Activated CD4-positive, alpha-beta memory T cell treated with anti-CD3 and anti-CD28 coated beads, Interleukin-2, amount 10 ng/mL, durations not matched to agents 7 days and 5 days (primary cell): ENCODE data around the gene PNPLA2. TPM values are rescaled to one million over a fixed set of nuclear protein-coding genes. Genes with fewer than 3 reads are reported as not detected.

Experiments used
- CTCF ChIA-PET: fragments of 350-600 bp; sonication (Branson Sonifier 250); formaldehyde crosslinking; loops from one replicate; lab custom pipeline; 2021; ENCODE audit warnings: antibody characterized with exemption, inconsistent platforms; lab: Charles Lee
- POLR2A ChIA-PET: fragments of 350-600 bp; sonication (Branson Sonifier 250); formaldehyde crosslinking; loops from one replicate; lab custom pipeline; 2021; ENCODE audit warnings: antibody characterized with exemption; lab: Charles Lee
- DNase-seq: peaks from one replicate; pipeline ENCODE4 v3.0.0-alpha.2; 2020
- H3K27ac Mint-ChIP-seq: one replicate; pipeline ENCODE4 v1.8.0; 2021; ENCODE audit warnings: mild to moderate bottlenecking, mixed read lengths
- H3K27me3 Mint-ChIP-seq: one replicate; pipeline ENCODE4 v1.8.0; 2021; ENCODE audit warnings: mixed read lengths
- H3K36me3 Mint-ChIP-seq: one replicate; pipeline ENCODE4 v1.8.0; 2021; ENCODE audit warnings: low read depth, mixed read lengths
- H3K4me1 Mint-ChIP-seq: one replicate; pipeline ENCODE4 v1.8.0; 2021; ENCODE audit warnings: mixed read lengths
- H3K4me3 Mint-ChIP-seq: one replicate; pipeline ENCODE4 v1.8.0; 2021; ENCODE audit warnings: mild to moderate bottlenecking, mixed read lengths
- H3K9me3 Mint-ChIP-seq: one replicate; pipeline ENCODE4 v1.8.0; 2021; ENCODE audit warnings: mixed read lengths
- total RNA-seq, 2 experiments: library from RNA; stranded (reverse); gene quantifications; one replicate each; pipeline ENCODE4 v1.2.3, GENCODE V29; 2021

PNPLA2 gene
- total RNA-seq, 2 experiments from 2014 or later, result 66.8 to 70.9 TPM

GRCh38 chr11:833114-833791 is 14.5 kb downstream of the PNPLA2 start:
- H3K4me1 Mint-ChIP-seq, result peaks cover 29% of the 10 kb centered on the region
- DNase-seq, result peak; percentile 42
- H3K9me3 Mint-ChIP-seq, result no peaks in the 10 kb centered on the region
- CTCF ChIA-PET, result no interaction called here
- H3K36me3 Mint-ChIP-seq, result peaks cover 5% of the 10 kb centered on the region
- H3K4me3 Mint-ChIP-seq, result peak overlapping the region; percentile 47
- H3K27me3 Mint-ChIP-seq, result peaks cover 29% of the 10 kb centered on the region
- POLR2A ChIA-PET, result interaction anchor here (1.2 to 8.3 kb wide), 4 partner anchors 10 to 24 kb away, joined by 4 to 74 read pairs (median 18); partner anchors contain the start of genes PNPLA2, POLR2L, RPLP2 and TSPAN4
- no peak overlapping the region for H3K27ac Mint-ChIP-seq

- Mint-ChIP-seq H3K4me3 (peak overlapping the region; percentile 47), H3K4me1 (peaks cover 25% of the 10 kb centered on the region), H3K9me3 (no peaks in the 10 kb centered on the region), H3K36me3 (peaks cover 9% of the 10 kb centered on the region), H3K27ac (no peak overlapping the region), H3K27me3 (peaks cover 23% of the 10 kb centered on the region)
- POLR2A ChIA-PET, result interaction anchor here (1.2 to 8.3 kb wide), 3 partner anchors 9 to 23 kb away, joined by 4 to 74 read pairs (median 25); partner anchors contain the start of genes PNPLA2, POLR2L and TSPAN4
- DNase-seq, result no peak
- CTCF ChIA-PET, result no interaction called here
Observed at GRCh38 chr11:833849-834311, 15.2 kb downstream of the PNPLA2 start.

GRCh38 chr11:834371-835316 is 15.9 kb downstream of the PNPLA2 start:
- CTCF ChIA-PET, result no interaction called here
- POLR2A ChIA-PET, result interaction anchor here (1.2 to 8.3 kb wide), 4 partner anchors 8 to 25 kb away, joined by 4 to 74 read pairs (median 14); partner anchors contain the start of genes PNPLA2, POLR2L, RPLP2 and TSPAN4
- Mint-ChIP-seq H3K27ac (no peak overlapping the region), H3K9me3 (no peaks in the 10 kb centered on the region), H3K27me3 (peaks cover 16% of the 10 kb centered on the region), H3K4me3 (no peak overlapping the region), H3K4me1 (peaks cover 18% of the 10 kb centered on the region), H3K36me3 (peaks cover 12% of the 10 kb centered on the region)
- no peak for DNase-seq

- no peak for DNase-seq
- Mint-ChIP-seq H3K9me3 (no peaks in the 10 kb centered on the region), H3K27me3 (peaks cover 8% of the 10 kb centered on the region), H3K4me3 (no peak overlapping the region), H3K4me1 (peaks cover 23% of the 10 kb centered on the region), H3K27ac (no peak overlapping the region), H3K36me3 (peaks cover 17% of the 10 kb centered on the region)
- CTCF ChIA-PET, result no interaction called here
- POLR2A ChIA-PET, result interaction anchor here (1.0 to 1.3 kb wide), 2 partner anchors 11 to 17 kb away, joined by 3 to 5 read pairs; no protein-coding TSS in a partner anchor
Observed at GRCh38 chr11:836274-836673, 17.6 kb downstream of the PNPLA2 start.

GRCh38 chr11:836700-837099 is 18.0 kb downstream of the PNPLA2 start:
- no peak for DNase-seq
- no peak overlapping the region for H3K27ac Mint-ChIP-seq
- ChIA-PET POLR2A (interaction anchor here (1.0 to 1.3 kb wide), 2 partner anchors 11 to 17 kb away, joined by 3 to 5 read pairs; no protein-coding TSS in a partner anchor), CTCF (no interaction called here)
- no peak overlapping the region for H3K4me3 Mint-ChIP-seq
- H3K4me1 Mint-ChIP-seq, result peaks cover 25% of the 10 kb centered on the region
- H3K9me3 Mint-ChIP-seq, result no peaks in the 10 kb centered on the region
- H3K27me3 Mint-ChIP-seq, result peaks cover 4% of the 10 kb centered on the region
- H3K36me3 Mint-ChIP-seq, result peaks cover 17% of the 10 kb centered on the region

GRCh38 chr11:837189-837989 is 18.7 kb downstream of the PNPLA2 start:
- Mint-ChIP-seq H3K27me3 (no peaks in the 10 kb centered on the region), H3K36me3 (peaks cover 17% of the 10 kb centered on the region)
- CTCF ChIA-PET, result no interaction called here

GRCh38 chr11:837990-838307 is 19.2 kb downstream of the PNPLA2 start:
- POLR2A ChIA-PET, result no interaction called here
- CTCF ChIA-PET, result interaction anchor here (0.6 kb wide), 1 partner anchor 149 kb away, joined by 4 read pairs; no protein-coding TSS in a partner anchor
- Mint-ChIP-seq H3K36me3 (peaks cover 17% of the 10 kb centered on the region), H3K27ac (no peak overlapping the region), H3K9me3 (no peaks in the 10 kb centered on the region), H3K4me3 (no peak overlapping the region), H3K4me1 (peaks cover 25% of the 10 kb centered on the region), H3K27me3 (no peaks in the 10 kb centered on the region)
- DNase-seq, result no peak

More at GRCh38 chr11:837189-837989, 18.7 kb downstream of the PNPLA2 start:
- no peak for DNase-seq
- Mint-ChIP-seq H3K9me3 (no peaks in the 10 kb centered on the region), H3K4me1 (peaks cover 25% of the 10 kb centered on the region), H3K4me3 (no peak overlapping the region), H3K27ac (no peak overlapping the region)
- POLR2A ChIA-PET, result interaction anchor here (1.0 to 1.3 kb wide), 2 partner anchors 12 to 18 kb away, joined by 3 to 5 read pairs; no protein-coding TSS in a partner anchor

GRCh38 chr11:838441-839279 is 19.9 kb downstream of the PNPLA2 start:
- ChIA-PET POLR2A (interaction anchor here (5.2 kb wide), 1 partner anchor 10 kb away, joined by 45 read pairs; the partner anchor contains the start of gene CRACR2B), CTCF (interaction anchor here (0.6 kb wide), 1 partner anchor 150 kb away, joined by 4 read pairs; no protein-coding TSS in a partner anchor)
- H3K27me3 Mint-ChIP-seq, result no peaks in the 10 kb centered on the region
- no peak overlapping the region for H3K27ac Mint-ChIP-seq
- H3K4me3 Mint-ChIP-seq, result no peak overlapping the region
- peaks cover 17% of the 10 kb centered on the region for H3K36me3 Mint-ChIP-seq
- H3K4me1 Mint-ChIP-seq, result peaks cover 29% of the 10 kb centered on the region
- H3K9me3 Mint-ChIP-seq, result no peaks in the 10 kb centered on the region
- no peak for DNase-seq

GRCh38 chr11:839280-839623 is 20.5 kb downstream of the PNPLA2 start:
- POLR2A ChIA-PET, result interaction anchor here (4.6 to 5.2 kb wide), 2 partner anchors 10 to 19 kb away, joined by 32 to 45 read pairs; partner anchors contain the start of genes CRACR2B and PNPLA2
- Mint-ChIP-seq H3K4me1 (peaks cover 27% of the 10 kb centered on the region), H3K27me3 (no peaks in the 10 kb centered on the region), H3K9me3 (no peaks in the 10 kb centered on the region), H3K36me3 (peaks cover 17% of the 10 kb centered on the region), H3K27ac (no peak overlapping the region), H3K4me3 (no peak overlapping the region)
- CTCF ChIA-PET, result no interaction called here
- no peak for DNase-seq

- H3K4me1 Mint-ChIP-seq, result peaks cover 26% of the 10 kb centered on the region
- DNase-seq, result no peak
- H3K9me3 Mint-ChIP-seq, result no peaks in the 10 kb centered on the region
- H3K27me3 Mint-ChIP-seq, result no peaks in the 10 kb centered on the region
- ChIA-PET POLR2A (interaction anchor here (1.2 to 5.2 kb wide), 5 partner anchors 11 to 31 kb away, joined by 4 to 45 read pairs (median 24); partner anchors contain the start of genes CRACR2B, PNPLA2 and RPLP2), CTCF (no interaction called here)
- peaks cover 17% of the 10 kb centered on the region for H3K36me3 Mint-ChIP-seq
- H3K27ac Mint-ChIP-seq, result no peak overlapping the region
- H3K4me3 Mint-ChIP-seq, result peak overlapping the region; percentile 83
Observed at GRCh38 chr11:839875-840617, 21.3 kb downstream of the PNPLA2 start.

GRCh38 chr11:841981-842369 is 23.3 kb downstream of the PNPLA2 start:
- H3K27me3 Mint-ChIP-seq, result no peaks in the 10 kb centered on the region
- H3K4me3 Mint-ChIP-seq, result peak overlapping the region; percentile 83
- DNase-seq, result no peak
- ChIA-PET POLR2A (interaction anchor here (0.6 to 5.2 kb wide), 9 partner anchors 9 to 65 kb away, joined by 3 to 45 read pairs (median 5); partner anchors contain the start of genes CD151, CRACR2B, GATD1 and PNPLA2), CTCF (interaction anchor here (1.1 kb wide), 1 partner anchor 36 kb away, joined by 3 read pairs; no protein-coding TSS in a partner anchor)
- H3K27ac Mint-ChIP-seq, result peak overlapping the region; percentile 76
- no peaks in the 10 kb centered on the region for H3K9me3 Mint-ChIP-seq
- peaks cover 26% of the 10 kb centered on the region for H3K4me1 Mint-ChIP-seq
- peaks cover 17% of the 10 kb centered on the region for H3K36me3 Mint-ChIP-seq
